Fibroblast of mammary gland (primary cell): ENCODE results near the gene DNAH14.
A peak's percentile ranks its signal among the peaks of the same experiment; 100 is the strongest.
"Not testable (repeated sequence)": the region's sequence is repeated elsewhere in the genome, so short reads cannot be mapped to it uniquely, and the experiment has no call there.

Experiments
- DNase-seq: peaks from one replicate; pipeline ENCODE4 v3.0.0-alpha.2; 2010; ENCODE audit warnings: low read depth
- H3K4me3 ChIP-seq: 2 replicates; pipeline ENCODE4 v1.5.1; 2011; ENCODE audit warnings: low read depth, mild to moderate bottlenecking, low read length, moderate library complexity; ENCODE audit not compliant: control insufficient read depth
- TF ChIP-seq, protein P1 (sequence below): conservative IDR thresholded peaks from 2 replicates; pipeline ENCODE4 v1.5.1; 2011; ENCODE audit warnings: low read depth, low read length, inconsistent platforms; ENCODE audit not compliant: control insufficient read depth, insufficient read depth

DNAH14 gene

DNA sequence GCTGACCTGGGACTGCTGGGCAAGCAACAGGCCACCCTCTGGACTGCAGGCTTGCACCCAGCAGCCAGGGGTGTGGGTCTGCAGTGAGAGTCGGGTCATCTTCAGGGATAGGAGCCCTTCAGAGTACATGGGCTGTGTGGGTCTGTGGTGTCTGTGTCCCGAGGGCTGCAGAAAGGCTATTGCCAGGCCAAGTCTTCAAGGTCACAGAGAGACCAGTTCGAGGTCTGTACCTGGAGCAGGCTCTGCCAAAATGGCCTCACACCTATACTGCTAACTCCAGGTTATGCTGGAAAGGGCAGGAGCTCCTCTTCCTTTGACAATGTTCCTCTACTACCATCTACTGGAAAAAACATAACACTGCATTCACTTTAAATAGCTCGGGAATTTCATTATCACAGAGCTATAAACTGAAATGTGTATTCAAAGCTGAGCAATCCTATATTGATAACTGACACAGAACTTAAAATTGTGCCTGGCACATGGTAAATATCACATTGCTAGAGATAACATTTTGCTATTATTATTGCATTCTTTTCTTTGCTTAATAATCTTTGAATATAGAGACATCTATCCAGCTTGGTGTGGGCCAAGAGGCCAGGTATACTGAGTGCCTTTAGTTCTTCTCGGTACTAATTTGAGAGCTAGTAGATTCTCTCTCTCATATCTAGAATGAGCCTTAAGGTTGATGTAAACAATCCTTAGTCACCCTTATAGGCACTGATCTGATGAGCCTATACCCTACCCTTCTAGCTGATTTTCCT is 6.9 kb upstream of the DNAH14 start:
- TF ChIP-seq, protein P1, sequence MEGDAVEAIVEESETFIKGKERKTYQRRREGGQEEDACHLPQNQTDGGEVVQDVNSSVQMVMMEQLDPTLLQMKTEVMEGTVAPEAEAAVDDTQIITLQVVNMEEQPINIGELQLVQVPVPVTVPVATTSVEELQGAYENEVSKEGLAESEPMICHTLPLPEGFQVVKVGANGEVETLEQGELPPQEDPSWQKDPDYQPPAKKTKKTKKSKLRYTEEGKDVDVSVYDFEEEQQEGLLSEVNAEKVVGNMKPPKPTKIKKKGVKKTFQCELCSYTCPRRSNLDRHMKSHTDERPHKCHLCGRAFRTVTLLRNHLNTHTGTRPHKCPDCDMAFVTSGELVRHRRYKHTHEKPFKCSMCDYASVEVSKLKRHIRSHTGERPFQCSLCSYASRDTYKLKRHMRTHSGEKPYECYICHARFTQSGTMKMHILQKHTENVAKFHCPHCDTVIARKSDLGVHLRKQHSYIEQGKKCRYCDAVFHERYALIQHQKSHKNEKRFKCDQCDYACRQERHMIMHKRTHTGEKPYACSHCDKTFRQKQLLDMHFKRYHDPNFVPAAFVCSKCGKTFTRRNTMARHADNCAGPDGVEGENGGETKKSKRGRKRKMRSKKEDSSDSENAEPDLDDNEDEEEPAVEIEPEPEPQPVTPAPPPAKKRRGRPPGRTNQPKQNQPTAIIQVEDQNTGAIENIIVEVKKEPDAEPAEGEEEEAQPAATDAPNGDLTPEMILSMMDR: peak; percentile 82
- H3K4me3 ChIP-seq: no peak overlapping the region
- peak; percentile 44 for DNase-seq

DNA sequence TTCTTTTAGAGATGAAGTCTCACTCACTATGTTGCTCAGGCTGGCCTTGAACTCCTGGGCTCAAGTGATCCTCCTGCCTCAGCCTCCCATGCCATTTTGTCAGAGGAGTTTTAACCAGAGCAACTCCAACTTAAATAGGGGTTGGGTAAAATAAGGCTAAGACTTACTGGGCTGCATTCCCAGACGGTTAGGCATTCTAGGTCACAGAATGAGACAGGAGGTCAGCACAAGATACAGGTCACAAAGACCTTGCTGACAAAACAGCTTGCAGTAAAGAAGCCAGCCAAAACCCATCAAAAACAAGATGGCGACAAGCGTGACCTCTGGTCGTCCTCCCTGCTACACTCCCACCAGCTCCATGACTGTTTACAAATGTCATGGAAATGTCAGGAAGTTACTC is 5.7 kb upstream of the DNAH14 start:
- H3K4me3 ChIP-seq: no peak overlapping the region
- DNase-seq: no peak
- TF ChIP-seq, protein P1: no peak

DNA sequence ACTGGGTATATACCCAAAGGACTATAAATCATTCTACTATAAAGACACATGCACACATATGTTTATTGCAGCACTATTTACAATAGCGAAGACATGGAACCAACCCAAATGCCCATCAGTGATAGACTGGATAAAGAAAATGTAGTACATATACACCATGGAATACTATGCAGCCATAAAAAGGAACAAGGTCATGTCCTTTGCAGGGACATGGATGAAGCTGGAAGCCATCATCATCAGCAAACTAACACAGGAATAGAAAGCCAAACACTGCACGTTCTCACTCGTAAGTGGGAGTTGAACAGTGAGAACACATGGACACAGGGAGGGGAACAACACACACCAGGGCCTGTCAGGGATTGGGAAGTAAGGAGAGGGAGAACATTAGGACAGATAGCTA is 1.8 kb upstream of the DNAH14 start:
- not testable (repeated sequence) for DNase-seq, H3K4me3 ChIP-seq

DNA sequence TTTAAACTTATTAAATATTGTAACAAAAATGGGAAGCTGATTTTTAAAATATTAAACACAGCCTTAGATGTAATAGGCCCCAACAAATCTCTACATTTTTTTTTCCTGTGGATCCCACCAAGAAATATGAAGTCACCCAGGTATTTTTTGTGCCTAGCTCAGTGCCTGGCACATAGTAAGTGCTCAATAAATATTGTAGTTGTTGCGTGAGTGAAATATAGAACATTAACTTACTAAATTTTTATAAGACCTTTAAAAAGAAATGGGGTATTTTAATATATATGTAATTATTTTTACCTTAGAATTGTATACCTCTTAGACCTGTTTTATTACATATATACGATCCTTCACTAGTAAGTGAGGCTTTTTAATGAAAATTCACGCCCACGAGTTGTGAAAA is 569 bp upstream of the DNAH14 start:
- peak overlapping the region; percentile 63 for H3K4me3 ChIP-seq
- TF ChIP-seq, protein P1: no peak
- no peak for DNase-seq

DNA sequence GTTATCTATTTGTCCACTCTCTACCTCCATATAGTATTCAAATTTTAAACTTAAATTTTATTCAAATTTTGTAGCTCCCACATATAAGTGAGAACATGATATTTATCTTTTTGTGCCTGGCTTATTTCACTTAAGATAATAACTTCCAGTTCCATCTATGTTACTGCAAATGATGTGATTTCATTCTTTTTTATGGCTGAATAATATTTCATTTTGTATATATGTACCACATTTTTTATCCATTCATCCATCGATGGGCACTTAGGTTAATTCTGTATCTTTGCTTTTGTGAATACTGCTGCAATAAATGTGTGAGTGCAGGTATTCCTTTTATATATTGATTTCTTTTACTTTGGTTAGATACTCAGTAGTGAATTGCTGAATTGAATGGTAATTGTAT is 2.1 kb downstream of the DNAH14 start:
- DNase-seq: no peak
- TF ChIP-seq, protein P1: no peak
- no peak overlapping the region for H3K4me3 ChIP-seq

DNA sequence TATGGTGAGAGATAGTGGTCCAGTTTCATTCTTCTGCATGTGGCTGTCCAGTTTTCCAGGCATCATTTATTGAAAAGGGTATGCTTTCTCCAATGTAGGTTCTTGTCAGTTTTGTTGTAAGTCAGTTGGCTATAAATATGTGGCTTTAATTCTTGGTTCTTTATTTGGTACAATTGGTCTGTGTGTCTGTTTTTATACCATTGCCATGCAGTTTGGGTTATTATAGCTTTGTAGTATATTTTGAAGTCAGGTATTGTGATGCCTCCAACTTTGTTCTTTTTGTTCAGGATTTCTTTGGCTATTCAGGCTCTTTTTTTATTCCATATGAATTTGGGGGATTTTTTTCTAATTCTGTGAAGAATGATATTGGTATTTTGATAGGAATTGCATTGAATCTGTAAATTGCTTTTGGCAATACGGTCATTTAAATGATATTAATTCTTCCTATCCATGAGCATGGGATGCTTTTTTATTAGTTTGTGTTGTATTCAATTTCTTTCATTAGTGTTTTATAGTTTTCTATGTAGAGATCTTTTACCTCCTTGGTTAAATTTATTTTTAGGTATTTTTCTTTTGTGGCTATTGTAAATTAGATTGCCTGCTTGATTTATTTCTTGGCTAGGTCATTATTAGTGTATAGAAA is 3.3 kb downstream of the DNAH14 start:
- TF ChIP-seq, protein P1: no peak

DNA sequence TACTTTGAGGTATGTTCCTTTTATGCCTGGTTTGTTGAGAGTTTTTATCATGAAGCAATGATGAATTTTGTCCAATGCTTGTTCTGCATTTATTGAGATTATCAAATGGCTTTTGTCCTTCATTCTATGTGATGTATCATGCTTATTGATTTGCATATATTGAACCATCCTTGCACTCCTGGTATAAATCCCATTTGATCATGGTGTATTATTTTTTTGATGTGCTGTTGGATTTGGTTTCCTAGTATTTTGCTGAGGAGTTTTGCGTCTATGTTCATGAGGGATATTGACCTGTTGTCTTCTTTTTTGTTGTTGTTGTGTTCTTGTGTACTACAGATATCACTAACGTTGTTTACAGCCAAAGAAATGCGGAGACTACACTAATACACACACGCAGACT is 4.1 kb downstream of the DNAH14 start:
- no peak for DNase-seq
- TF ChIP-seq, protein P1: no peak
- no peak overlapping the region for H3K4me3 ChIP-seq

More for the DNA sequence above, 3.3 kb downstream of the DNAH14 start:
- H3K4me3 ChIP-seq: no peak overlapping the region
- no peak for DNase-seq
